Thymus (tissue), 11 donors: Measurements from ENCODE around the gene GLYATL1B. TPM values are rescaled to one million over a fixed set of nuclear protein-coding genes. Genes with fewer than 3 reads are reported as not detected.
"Not testable (repeated sequence)": the region's sequence is repeated elsewhere in the genome, so short reads cannot be mapped to it uniquely, and the experiment has no call there.

Source experiments
- DNase-seq, 9 donors: peaks; one replicate each; pipeline ENCODE4 v3.0.0-alpha.2; 2013; ENCODE audit warnings: low spot score in 9 of 9, low read depth in 6 of 9, missing footprints in 1 of 9
- H3K27ac ChIP-seq, 2 donors: one replicate each; pipeline ENCODE4 v1.5.1; 2013; ENCODE audit warnings: control low read depth in 1 of 2, low read depth in 1 of 2, low read length in 1 of 2, mild to moderate bottlenecking in 1 of 2, moderate library complexity in 1 of 2
- H3K27me3 ChIP-seq, 2 donors: one replicate each; pipeline ENCODE4 v1.5.1; 2013; ENCODE audit warnings: low read length in 1 of 2; ENCODE audit not compliant: control insufficient read depth in 2 of 2, insufficient read depth in 1 of 2
- H3K36me3 ChIP-seq, 2 donors: one replicate each; pipeline ENCODE4 v1.5.1; 2013; ENCODE audit warnings: low read length in 1 of 2, mild to moderate bottlenecking in 1 of 2, moderate library complexity in 1 of 2; ENCODE audit not compliant: control insufficient read depth in 2 of 2, insufficient read depth in 2 of 2
- H3K4me1 ChIP-seq, 2 donors: one replicate each; pipeline ENCODE4 v1.5.1; 2013; ENCODE audit warnings: low read length in 2 of 2; ENCODE audit not compliant: control insufficient read depth in 2 of 2, insufficient read depth in 2 of 2
- H3K4me3 ChIP-seq, 2 donors: one replicate each; pipeline ENCODE4 v1.5.1; 2013; ENCODE audit warnings: low read length in 2 of 2, control low read depth in 1 of 2, mild to moderate bottlenecking in 1 of 2
- H3K9me3 ChIP-seq, 2 donors: one replicate each; pipeline ENCODE4 v1.5.1; 2013; ENCODE audit warnings: low read length in 1 of 2, mild to moderate bottlenecking in 1 of 2; ENCODE audit not compliant: control insufficient read depth in 2 of 2, insufficient read depth in 1 of 2
- WGBS: extraction: QIAGEN DNeasy Blood & Tissue Kit; methylation state at CpG from one replicate; pipeline ENCODE4 v1.1.7; 2013; 5-methylcytosine and 5-hydroxymethylcytosine counted together
- polyA plus RNA-seq: library from polyadenylated mRNA; stranded (reverse); fragments of 200-250 nt; gene quantifications from one replicate; pipeline ENCODE4 v1.2.3, GENCODE V29; 2013
- total RNA-seq: library from RNA; stranded (reverse); fragments of 120-200 nt; gene quantifications from one replicate; pipeline ENCODE4 v1.2.4, GENCODE V29; 2013
- donor health status: healthy.

Gene GLYATL1B
- total and polyA plus RNA-seq, 2 donors = 0.09 TPM; not detected in 1

DNA sequence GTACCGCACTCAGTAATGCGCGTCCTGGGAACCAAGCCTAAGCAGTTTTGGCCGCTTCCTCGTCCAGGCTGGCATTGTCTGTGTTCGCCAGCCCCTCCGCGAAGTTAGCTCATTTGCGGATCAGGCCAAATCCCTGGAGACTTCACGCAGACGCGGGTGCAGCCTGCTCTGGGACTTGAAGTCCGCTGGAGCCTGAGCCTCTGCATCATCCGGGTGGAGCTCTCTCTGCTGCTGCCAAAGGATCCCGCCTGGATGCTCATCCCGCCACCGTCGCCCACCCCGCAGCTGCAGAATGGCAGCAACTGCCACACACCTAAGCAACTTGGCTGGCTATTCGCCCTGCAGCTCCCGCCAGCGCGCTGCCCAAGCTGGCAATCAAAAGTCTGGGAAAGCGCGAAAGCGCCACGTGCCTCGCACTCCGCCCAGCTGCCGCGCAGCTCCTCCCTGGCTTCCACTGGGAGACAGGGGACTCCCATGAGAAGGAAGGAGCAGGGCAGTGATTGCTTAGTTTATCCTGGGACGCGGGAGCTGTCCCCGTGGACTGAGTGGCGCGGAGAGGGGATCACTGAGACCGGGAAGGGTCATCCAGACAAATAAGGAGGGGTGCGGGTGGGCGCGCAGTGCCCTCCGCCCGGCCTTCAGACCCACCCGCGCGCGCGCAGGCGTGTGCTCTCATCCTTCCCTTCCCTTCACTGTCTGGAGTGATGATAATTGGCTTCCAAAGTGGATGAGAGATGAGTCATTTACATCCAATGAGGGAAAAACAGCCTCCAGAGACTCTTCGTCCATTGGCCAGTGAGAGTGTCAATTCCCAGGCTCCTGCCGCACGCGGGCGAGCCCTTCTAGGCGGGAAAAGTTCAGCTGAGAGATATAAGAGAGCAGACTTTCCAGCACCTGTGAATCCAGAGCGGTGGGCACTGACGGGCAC lies 23.2 kb upstream of the GLYATL1B start:
- Histone ChIP-seq H3K36me3 (no peaks in the 10 kb centered on the region), H3K9me3 (no peaks in the 10 kb centered on the region), H3K4me3 (no peak overlapping the region), H3K4me1 (peaks cover 0 to 4% of the 10 kb centered on the region in 2 donors), H3K27ac (no peak overlapping the region), H3K27me3 (peaks cover 6 to 28% of the 10 kb centered on the region in 2 donors)
- no peak for DNase-seq
- 54% methylated on average over 56 of the region's 56 CpGs for WGBS

GRCh38 chr11:59063996-59064727 lies 21.9 kb upstream of the GLYATL1B start:
- DNase-seq, H3K9me3 ChIP-seq, H3K27ac ChIP-seq, H3K4me1 ChIP-seq, H3K36me3 ChIP-seq, H3K4me3 ChIP-seq: not testable (repeated sequence)
- H3K27me3 ChIP-seq = peaks cover 6 to 28% of the 10 kb centered on the region in 2 donors
- 86% methylated on average over 14 of the region's 14 CpGs for WGBS

GRCh38 chr11:59069087-59069486 lies 17.0 kb upstream of the GLYATL1B start:
- H3K4me3 ChIP-seq = no peak overlapping the region
- H3K9me3 ChIP-seq = no peaks in the 10 kb centered on the region
- no peaks in the 10 kb centered on the region for H3K36me3 ChIP-seq
- H3K27ac ChIP-seq = no peak overlapping the region
- H3K27me3 ChIP-seq = peaks cover 0 to 10% of the 10 kb centered on the region in 2 donors
- WGBS = 95% methylated on average over 1 of the region's 1 CpG
- no peak for DNase-seq
- no peaks in the 10 kb centered on the region for H3K4me1 ChIP-seq

DNA sequence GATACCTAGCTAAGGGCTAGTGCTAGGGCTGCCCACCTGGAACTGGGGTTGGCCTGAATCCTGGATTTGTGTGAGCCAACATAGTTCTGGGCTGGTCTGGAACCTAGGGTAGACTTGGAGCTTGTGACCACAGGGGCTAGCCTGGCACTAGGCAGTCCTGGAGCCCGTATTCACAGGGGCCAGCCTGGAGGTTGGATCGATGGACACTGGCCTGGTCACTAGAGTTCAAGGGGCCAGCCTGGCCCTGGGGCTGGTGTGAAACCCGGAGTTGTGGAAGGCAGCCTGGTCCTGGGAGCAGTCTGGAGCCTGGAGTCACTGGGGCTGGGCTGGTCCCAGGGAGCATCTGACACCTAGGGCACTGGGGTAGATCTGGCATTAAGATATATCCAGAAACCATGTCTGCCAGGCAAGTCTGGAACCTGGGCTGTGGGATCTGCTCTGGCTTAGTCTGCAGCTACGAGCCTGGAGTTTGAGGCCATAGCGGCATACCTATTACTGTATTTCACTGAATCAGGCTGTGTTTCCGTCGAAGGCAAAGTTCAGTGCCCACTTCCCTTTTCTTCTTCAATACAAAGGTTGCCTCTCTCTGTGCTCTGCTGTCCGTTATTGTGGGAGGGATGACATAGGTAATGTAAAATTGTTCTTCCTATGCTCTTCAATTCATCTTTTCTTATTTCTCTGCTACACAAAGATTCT lies 9.1 kb upstream of the GLYATL1B start:
- WGBS = 49% methylated on average over 8 of the region's 8 CpGs
- DNase-seq = peak in 1 of 9 donors; percentile 34

GRCh38 chr11:59078435-59078834 lies 7.7 kb upstream of the GLYATL1B start:
- peak in 1 of 9 donors; percentile 47 for DNase-seq
- 9% methylated on average over 2 of the region's 2 CpGs for WGBS
- Histone ChIP-seq H3K4me1 (peaks cover 9 to 17% of the 10 kb centered on the region in 2 donors), H3K4me3 (no peak overlapping the region), H3K27me3 (no peaks in the 10 kb centered on the region), H3K9me3 (no peaks in the 10 kb centered on the region), H3K36me3 (no peaks in the 10 kb centered on the region), H3K27ac (peak overlapping the region in 1 of 2 donors; percentile 26)

More for the DNA sequence above, 9.1 kb upstream of the GLYATL1B start:
- no peaks in the 10 kb centered on the region for H3K9me3 ChIP-seq
- H3K27ac ChIP-seq = no peak overlapping the region
- peaks cover 9 to 17% of the 10 kb centered on the region in 2 donors for H3K4me1 ChIP-seq
- no peak overlapping the region for H3K4me3 ChIP-seq
- no peaks in the 10 kb centered on the region for H3K36me3 ChIP-seq
- no peaks in the 10 kb centered on the region for H3K27me3 ChIP-seq

DNA sequence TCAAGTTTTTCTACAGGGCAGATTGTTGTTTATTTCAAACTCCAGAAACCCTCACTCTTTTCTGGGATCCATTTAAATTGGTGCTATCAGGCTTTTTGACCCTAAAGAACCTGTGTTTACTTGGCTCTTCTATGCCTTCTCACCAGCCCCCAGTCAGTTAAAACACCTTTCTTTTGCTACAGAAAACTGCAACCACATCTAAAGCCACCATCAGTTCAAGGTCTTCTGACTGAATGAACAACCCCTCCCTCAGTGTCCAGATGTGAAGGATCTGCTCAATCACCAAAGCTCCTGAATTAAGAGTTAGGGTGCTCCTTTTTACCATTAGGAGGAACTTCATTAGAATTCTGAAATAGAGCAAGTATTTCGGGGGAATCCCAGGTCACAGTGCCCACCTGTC lies 7.0 kb upstream of the GLYATL1B start:
- no peaks in the 10 kb centered on the region for H3K9me3 ChIP-seq
- no peak overlapping the region for H3K4me3 ChIP-seq
- no peaks in the 10 kb centered on the region for H3K27me3 ChIP-seq
- no peak overlapping the region for H3K27ac ChIP-seq
- peaks cover 9 to 17% of the 10 kb centered on the region in 2 donors for H3K4me1 ChIP-seq
- H3K36me3 ChIP-seq = no peaks in the 10 kb centered on the region
- whole genome bisulfite sequencing = 84% methylated on average over 1 of the region's 1 CpG
- DNase-seq = peak in 3 of 9 donors; percentile 16 to 58 (median 17)

DNA sequence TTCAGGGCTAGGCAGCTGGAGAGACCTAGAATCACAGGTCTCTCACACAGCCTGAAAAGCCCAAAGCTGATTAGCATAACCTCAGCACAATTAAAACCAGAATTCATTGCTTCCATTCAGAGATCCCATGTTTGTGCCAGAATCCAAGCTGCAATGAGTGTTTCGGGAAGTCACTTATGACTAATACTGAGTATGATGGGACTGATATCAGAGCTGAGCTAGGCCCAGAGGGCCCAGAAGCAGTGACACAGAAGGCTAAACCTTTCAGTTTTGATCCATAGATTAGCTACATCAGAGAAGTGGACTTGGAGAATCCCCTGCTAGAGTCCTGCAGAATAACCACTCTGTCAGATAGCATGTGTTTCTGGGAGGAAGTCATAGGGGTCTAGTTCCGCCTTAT lies 5.7 kb upstream of the GLYATL1B start:
- over 99% methylated on average over 2 of the region's 2 CpGs for WGBS
- H3K9me3 ChIP-seq, H3K27ac ChIP-seq, H3K27me3 ChIP-seq, H3K4me3 ChIP-seq, H3K36me3 ChIP-seq, DNase-seq: not testable (repeated sequence)
- peaks cover 9 to 17% of the 10 kb centered on the region in 2 donors for H3K4me1 ChIP-seq

DNA sequence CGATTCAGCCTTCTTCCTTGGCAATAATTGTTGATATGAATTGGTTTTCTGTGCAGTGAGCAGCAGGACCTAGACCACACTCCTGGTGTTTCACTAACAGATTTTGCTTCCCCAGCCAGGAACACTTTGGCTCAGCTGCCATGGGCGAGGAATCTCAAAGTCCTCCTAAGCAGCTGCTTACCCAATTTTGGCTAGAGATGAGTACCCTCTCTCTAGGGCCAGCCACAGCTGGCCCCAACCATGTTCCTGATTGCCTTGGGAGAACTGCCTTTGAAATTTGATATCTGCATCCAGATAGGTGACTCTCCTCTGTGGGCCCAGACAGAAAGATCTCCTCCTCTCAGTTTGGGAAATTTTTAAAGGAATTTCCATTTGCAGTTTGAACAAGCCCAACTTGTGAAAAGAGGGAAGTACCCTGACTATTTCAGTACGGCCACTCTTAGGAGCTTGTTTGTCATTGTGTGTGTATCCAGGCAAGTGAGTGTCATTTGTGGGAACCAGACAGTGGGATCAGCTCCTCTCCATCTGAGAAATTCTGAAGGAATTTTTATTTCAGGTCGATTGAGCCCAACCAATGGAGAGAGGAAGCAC lies 4.6 kb upstream of the GLYATL1B start:
- H3K9me3 ChIP-seq, H3K27ac ChIP-seq, H3K36me3 ChIP-seq, DNase-seq, H3K27me3 ChIP-seq, H3K4me3 ChIP-seq: not testable (repeated sequence)
- H3K4me1 ChIP-seq = peaks cover 9 to 17% of the 10 kb centered on the region in 2 donors
- 93% methylated on average over 4 of the region's 4 CpGs for WGBS
